Measurements from ENCODE around the gene SDE2. TPM values are rescaled to one million over a fixed set of nuclear protein-coding genes. Genes with fewer than 3 reads are reported as not detected.
"Not testable (repeated sequence)": the region's sequence is repeated elsewhere in the genome, so short reads cannot be mapped to it uniquely, and the experiment has no call there.

SDE2 gene
- total RNA-seq, 1 donor from 2014 or later = 21.5 TPM

- no peak for DNase-seq (ENCODE audit: low spot score in 2 of 2, unreplicated experiment in 2 of 2)
- H3K4me1 Mint-ChIP-seq = peaks cover 2% of the 10 kb centered on the region
- peaks cover 45% of the 10 kb centered on the region for H3K36me3 Mint-ChIP-seq
- H3K27me3 Mint-ChIP-seq (ENCODE audit: low read depth) = no peaks in the 10 kb centered on the region
- H3K27ac Mint-ChIP-seq = no peak overlapping the region
- H3K9me3 Mint-ChIP-seq = peaks cover 15% of the 10 kb centered on the region
- H3K4me3 Mint-ChIP-seq = no peak overlapping the region
- TF ChIP-seq CTCF (IDR thresholded peaks at IDR 0.05; ENCODE audit: unreplicated experiment) = no peak
Measured at GRCh38 chr1:225980005-225980836, 18.9 kb downstream of the SDE2 start.

GRCh38 chr1:225979421-225979820, 19.7 kb downstream of the SDE2 start:
- TF ChIP-seq CTCF (IDR thresholded peaks at IDR 0.05; ENCODE audit: unreplicated experiment) = no peak
- H3K9me3 Mint-ChIP-seq = peaks cover 15% of the 10 kb centered on the region
- no peak overlapping the region for H3K27ac Mint-ChIP-seq
- H3K4me1 Mint-ChIP-seq = peaks cover 2% of the 10 kb centered on the region
- H3K36me3 Mint-ChIP-seq = peaks cover 42% of the 10 kb centered on the region
- DNase-seq (ENCODE audit: low spot score in 2 of 2, unreplicated experiment in 2 of 2) = no peak
- H3K4me3 Mint-ChIP-seq = no peak overlapping the region
- H3K27me3 Mint-ChIP-seq (ENCODE audit: low read depth) = no peaks in the 10 kb centered on the region

GRCh38 chr1:225977937-225978748, 21.0 kb downstream of the SDE2 start:
- H3K4me3 Mint-ChIP-seq = no peak overlapping the region
- no peak for DNase-seq (ENCODE audit: low spot score in 2 of 2, unreplicated experiment in 2 of 2)
- H3K27ac Mint-ChIP-seq = no peak overlapping the region
- no peak for TF ChIP-seq CTCF (IDR thresholded peaks at IDR 0.05; ENCODE audit: unreplicated experiment)
- peaks cover 9% of the 10 kb centered on the region for H3K9me3 Mint-ChIP-seq
- H3K27me3 Mint-ChIP-seq (ENCODE audit: low read depth) = no peaks in the 10 kb centered on the region
- H3K4me1 Mint-ChIP-seq = peaks cover 2% of the 10 kb centered on the region
- peaks cover 36% of the 10 kb centered on the region for H3K36me3 Mint-ChIP-seq

GRCh38 chr1:225975146-225975545, 24.0 kb downstream of the SDE2 start:
- H3K4me1 Mint-ChIP-seq; H3K27ac Mint-ChIP-seq; H3K9me3 Mint-ChIP-seq; H3K27me3 Mint-ChIP-seq (ENCODE audit: low read depth); DNase-seq (ENCODE audit: low spot score in 2 of 2, unreplicated experiment in 2 of 2); H3K4me3 Mint-ChIP-seq: not testable (repeated sequence)
- peaks cover 17% of the 10 kb centered on the region for H3K36me3 Mint-ChIP-seq

- no peak overlapping the region for H3K4me3 Mint-ChIP-seq
- no peaks in the 10 kb centered on the region for H3K27me3 Mint-ChIP-seq (ENCODE audit: low read depth)
- peaks cover 2% of the 10 kb centered on the region for H3K4me1 Mint-ChIP-seq
- no peak overlapping the region for H3K27ac Mint-ChIP-seq
- no peak for TF ChIP-seq CTCF (IDR thresholded peaks at IDR 0.05; ENCODE audit: unreplicated experiment)
- DNase-seq (ENCODE audit: low spot score in 2 of 2, unreplicated experiment in 2 of 2) = no peak
- peaks cover 10% of the 10 kb centered on the region for H3K36me3 Mint-ChIP-seq
- peaks cover 5% of the 10 kb centered on the region for H3K9me3 Mint-ChIP-seq
Measured at GRCh38 chr1:225974454-225974853, 24.7 kb downstream of the SDE2 start.

GRCh38 chr1:225973158-225973557, 26.0 kb downstream of the SDE2 start:
- DNase-seq (ENCODE audit: low spot score in 2 of 2, unreplicated experiment in 2 of 2) = no peak
- H3K4me1 Mint-ChIP-seq = peaks cover 7% of the 10 kb centered on the region
- no peaks in the 10 kb centered on the region for H3K27me3 Mint-ChIP-seq (ENCODE audit: low read depth)
- TF ChIP-seq CTCF (IDR thresholded peaks at IDR 0.05; ENCODE audit: unreplicated experiment) = no peak
- H3K27ac Mint-ChIP-seq = no peak overlapping the region
- peaks cover 5% of the 10 kb centered on the region for H3K9me3 Mint-ChIP-seq
- H3K4me3 Mint-ChIP-seq = no peak overlapping the region
- peaks cover 8% of the 10 kb centered on the region for H3K36me3 Mint-ChIP-seq
